Measurements from ENCODE around the gene NECTIN4. TPM values are rescaled to one million over a fixed set of nuclear protein-coding genes. Genes with fewer than 3 reads are reported as not detected.

Gene NECTIN4
- total RNA-seq, 4 donors from 2014 or later, result not detected

DNA sequence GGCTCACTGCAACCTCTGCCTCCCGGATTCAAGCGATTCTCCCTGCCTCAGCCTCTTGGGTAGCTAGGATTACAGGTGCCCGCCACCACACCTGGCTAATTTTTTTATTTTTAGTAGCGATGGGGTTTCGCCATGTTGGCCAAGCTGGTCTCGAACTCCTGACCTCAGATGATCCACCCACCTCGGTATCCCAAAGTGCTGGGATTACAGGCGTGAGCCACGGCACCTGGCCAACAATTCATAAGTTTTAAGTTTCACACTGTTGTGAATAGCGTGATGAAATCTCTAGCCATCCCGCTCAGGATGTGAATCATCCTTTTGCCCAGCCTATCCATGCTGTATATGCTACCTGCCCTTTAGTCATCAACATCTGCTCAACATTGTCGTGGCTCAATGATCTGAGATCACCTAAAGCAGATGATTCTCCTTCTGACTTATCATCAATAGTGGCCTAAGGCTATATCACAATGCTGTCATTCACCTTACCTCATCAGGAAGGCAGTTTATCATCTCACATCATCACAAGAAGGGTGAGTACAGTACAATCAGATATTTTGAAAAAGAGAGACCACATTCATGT lies 25.9 kb upstream of the NECTIN4 start:
- intact Hi-C loops (cut with DNase I; ENCODE audit: low total_unique reads), result loop anchor here (5.0 kb wide), 1 partner anchor 112 kb away; the partner anchor contains the start of gene TOMM40L
- peak in 1 of 2 donors; percentile 53 for DNase-seq
- Histone ChIP-seq H3K27ac (peak overlapping the region; percentile 90 to 100 (median 98)), H3K9me3 (no peaks in the 10 kb centered on the region), H3K27me3 (no peaks in the 10 kb centered on the region), H3K36me3 (peaks cover 0 to 5% of the 10 kb centered on the region in 2 donors), H3K4me1 (peaks cover 60 to 61% of the 10 kb centered on the region in 2 donors), H3K4me3 (no peak overlapping the region)
- in situ Hi-C loops (cut with MboI; ENCODE audit: low sequenced_read_pairs in 4 of 4), result no loop called here
- ATAC-seq, result peak in 1 of 2 donors; percentile 45
- TF ChIP-seq POLR2A (IDR thresholded peaks at IDR 0.05), result no peak
- TF ChIP-seq, protein P1, sequence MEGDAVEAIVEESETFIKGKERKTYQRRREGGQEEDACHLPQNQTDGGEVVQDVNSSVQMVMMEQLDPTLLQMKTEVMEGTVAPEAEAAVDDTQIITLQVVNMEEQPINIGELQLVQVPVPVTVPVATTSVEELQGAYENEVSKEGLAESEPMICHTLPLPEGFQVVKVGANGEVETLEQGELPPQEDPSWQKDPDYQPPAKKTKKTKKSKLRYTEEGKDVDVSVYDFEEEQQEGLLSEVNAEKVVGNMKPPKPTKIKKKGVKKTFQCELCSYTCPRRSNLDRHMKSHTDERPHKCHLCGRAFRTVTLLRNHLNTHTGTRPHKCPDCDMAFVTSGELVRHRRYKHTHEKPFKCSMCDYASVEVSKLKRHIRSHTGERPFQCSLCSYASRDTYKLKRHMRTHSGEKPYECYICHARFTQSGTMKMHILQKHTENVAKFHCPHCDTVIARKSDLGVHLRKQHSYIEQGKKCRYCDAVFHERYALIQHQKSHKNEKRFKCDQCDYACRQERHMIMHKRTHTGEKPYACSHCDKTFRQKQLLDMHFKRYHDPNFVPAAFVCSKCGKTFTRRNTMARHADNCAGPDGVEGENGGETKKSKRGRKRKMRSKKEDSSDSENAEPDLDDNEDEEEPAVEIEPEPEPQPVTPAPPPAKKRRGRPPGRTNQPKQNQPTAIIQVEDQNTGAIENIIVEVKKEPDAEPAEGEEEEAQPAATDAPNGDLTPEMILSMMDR (IDR thresholded peaks at IDR 0.05 in 4 of 5, conservative IDR thresholded peaks at IDR 0.05 in 1 of 5), result no peak

- in situ Hi-C loops (cut with MboI; ENCODE audit: low sequenced_read_pairs in 4 of 4) (no loop called here), intact Hi-C loops (cut with DNase I; ENCODE audit: low total_unique reads) (no loop called here)
- Histone ChIP-seq H3K27me3 (no peaks in the 10 kb centered on the region), H3K36me3 (no peaks in the 10 kb centered on the region), H3K27ac (peak overlapping the region in 3 of 4 donors; percentile 90 to 100 (median 99)), H3K4me1 (peaks cover 53 to 57% of the 10 kb centered on the region in 2 donors), H3K4me3 (no peak overlapping the region), H3K9me3 (no peaks in the 10 kb centered on the region)
- ATAC-seq (no peak), DNase-seq (no peak)
- TF ChIP-seq POLR2A (IDR thresholded peaks at IDR 0.05), result no peak
- TF ChIP-seq, protein P1 (IDR thresholded peaks at IDR 0.05 in 4 of 5, conservative IDR thresholded peaks at IDR 0.05 in 1 of 5), result no peak
Measured at GRCh38 chr1:161114556-161114955, 25.2 kb upstream of the NECTIN4 start.

GRCh38 chr1:161113915-161114314 lies 24.6 kb upstream of the NECTIN4 start:
- no peak for ATAC-seq
- no peak overlapping the region for H3K4me3 ChIP-seq
- no peaks in the 10 kb centered on the region for H3K36me3 ChIP-seq
- in situ Hi-C loops (cut with MboI; ENCODE audit: low sequenced_read_pairs in 4 of 4) (no loop called here), intact Hi-C loops (cut with DNase I; ENCODE audit: low total_unique reads) (no loop called here)
- H3K9me3 ChIP-seq, result no peaks in the 10 kb centered on the region
- peaks cover 47 to 51% of the 10 kb centered on the region in 2 donors for H3K4me1 ChIP-seq
- DNase-seq, result no peak
- no peak for TF ChIP-seq POLR2A (IDR thresholded peaks at IDR 0.05)
- TF ChIP-seq, protein P1 (IDR thresholded peaks at IDR 0.05 in 4 of 5, conservative IDR thresholded peaks at IDR 0.05 in 1 of 5), result no peak
- H3K27me3 ChIP-seq, result no peaks in the 10 kb centered on the region
- H3K27ac ChIP-seq, result no peak overlapping the region

DNA sequence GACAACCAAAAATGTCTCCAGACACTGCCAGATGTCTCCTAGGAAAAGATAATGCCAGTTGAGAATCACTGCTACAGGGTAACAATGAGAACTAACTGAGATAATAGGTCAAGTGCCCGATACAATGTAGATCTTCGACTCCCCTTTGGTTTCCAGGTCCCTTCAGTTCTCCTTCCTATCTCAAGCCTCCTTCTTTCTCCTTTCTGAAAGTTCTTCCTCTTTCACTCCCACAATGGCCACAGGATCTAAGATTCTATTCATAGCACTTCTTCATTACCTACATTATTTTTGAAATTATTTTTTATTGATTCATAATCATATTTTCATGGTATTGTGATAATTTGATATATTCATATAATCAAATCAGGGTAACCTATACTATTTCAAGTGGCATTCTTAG lies 22.2 kb upstream of the NECTIN4 start:
- H3K36me3 ChIP-seq, result no peaks in the 10 kb centered on the region
- TF ChIP-seq, protein P1 (IDR thresholded peaks at IDR 0.05 in 4 of 5, conservative IDR thresholded peaks at IDR 0.05 in 1 of 5), result no peak
- no peak for TF ChIP-seq POLR2A (IDR thresholded peaks at IDR 0.05)
- no peak overlapping the region for H3K27ac ChIP-seq
- peaks cover 33 to 37% of the 10 kb centered on the region in 2 donors for H3K4me1 ChIP-seq
- in situ Hi-C loops (cut with MboI; ENCODE audit: low sequenced_read_pairs in 4 of 4) (no loop called here), intact Hi-C loops (cut with DNase I; ENCODE audit: low total_unique reads) (no loop called here)
- no peak overlapping the region for H3K4me3 ChIP-seq
- no peak for DNase-seq
- no peak for ATAC-seq
- no peaks in the 10 kb centered on the region for H3K27me3 ChIP-seq
- no peaks in the 10 kb centered on the region for H3K9me3 ChIP-seq

DNA sequence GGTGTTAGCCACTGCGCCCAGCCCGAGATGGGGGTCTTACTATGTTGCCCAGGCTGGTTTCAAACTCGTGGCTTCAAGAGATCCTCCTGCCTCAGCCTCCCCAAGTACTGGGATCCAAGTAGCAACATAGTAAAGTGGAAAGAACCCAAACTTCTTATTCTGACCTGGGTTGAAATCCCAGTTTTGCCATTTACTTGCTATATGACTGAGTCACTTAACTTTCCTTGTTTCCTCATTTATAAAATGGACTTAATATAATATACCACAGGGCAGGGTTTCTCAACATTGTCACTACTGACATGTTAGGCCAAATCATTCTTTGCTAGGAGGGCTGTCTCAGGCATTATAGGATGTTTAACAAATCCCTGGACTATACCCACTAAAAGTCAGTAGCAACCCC lies 21.8 kb upstream of the NECTIN4 start:
- no peak overlapping the region for H3K4me3 ChIP-seq
- no peaks in the 10 kb centered on the region for H3K9me3 ChIP-seq
- in situ Hi-C loops (cut with MboI; ENCODE audit: low sequenced_read_pairs in 4 of 4), result no loop called here
- H3K36me3 ChIP-seq, result no peaks in the 10 kb centered on the region
- intact Hi-C loops (cut with DNase I; ENCODE audit: low total_unique reads), result no loop called here
- TF ChIP-seq, protein P1 (IDR thresholded peaks at IDR 0.05 in 4 of 5, conservative IDR thresholded peaks at IDR 0.05 in 1 of 5), result no peak
- TF ChIP-seq POLR2A (IDR thresholded peaks at IDR 0.05), result no peak
- ATAC-seq (no peak), DNase-seq (no peak)
- peaks cover 29 to 33% of the 10 kb centered on the region in 2 donors for H3K4me1 ChIP-seq
- H3K27me3 ChIP-seq, result no peaks in the 10 kb centered on the region
- no peak overlapping the region for H3K27ac ChIP-seq

All from gastrocnemius medialis (tissue), 4 donors.